Stimulated activated CD8-positive, alpha-beta memory T cell treated with anti-CD3 and anti-CD28 coated beads, Interleukin-2, amount 100 ng/mL, for 1 hour (primary cell): ENCODE measurements around the gene NYNRIN.

Experiments used
- DNase-seq, 2 donors: peaks; one replicate each; pipeline ENCODE4 v3.0.0-alpha.2; 2020; ENCODE audit warnings: low read depth in 2 of 2

The NYNRIN gene

DNA sequence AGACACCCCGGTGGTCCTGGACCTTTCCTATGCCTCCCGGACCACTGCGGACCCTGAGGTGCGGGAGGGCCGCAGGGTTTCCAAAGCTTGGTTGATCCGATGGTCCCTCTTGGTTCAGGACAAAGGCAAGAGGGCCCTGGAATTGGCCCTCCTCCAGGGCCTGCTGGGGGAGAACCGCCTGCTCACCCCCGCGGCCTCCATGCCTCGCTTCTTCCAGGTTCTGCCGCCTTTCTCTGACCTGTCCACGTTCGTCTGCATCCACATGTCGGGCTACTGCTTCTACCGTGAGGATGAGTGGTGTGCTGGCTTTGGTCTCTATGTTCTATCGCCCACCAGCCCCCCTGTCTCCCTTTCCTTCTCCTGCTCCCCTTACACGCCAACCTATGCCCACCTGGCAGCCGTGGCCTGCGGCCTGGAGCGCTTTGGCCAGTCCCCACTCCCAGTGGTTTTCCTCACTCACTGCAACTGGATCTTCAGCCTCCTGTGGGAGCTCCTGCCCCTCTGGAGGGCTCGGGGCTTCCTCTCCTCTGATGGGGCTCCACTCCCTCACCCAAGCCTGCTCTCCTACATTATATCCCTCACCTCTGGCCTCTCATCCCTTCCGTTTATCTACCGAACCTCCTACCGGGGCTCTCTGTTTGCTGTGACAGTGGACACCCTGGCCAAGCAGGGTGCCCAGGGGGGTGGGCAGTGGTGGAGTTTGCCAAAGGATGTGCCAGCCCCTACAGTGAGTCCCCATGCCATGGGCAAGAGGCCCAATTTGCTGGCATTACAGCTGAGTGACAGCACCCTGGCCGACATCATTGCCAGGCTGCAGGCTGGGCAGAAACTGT is 16.8 kb downstream of the NYNRIN start:
- DNase-seq = no peak

GRCh38 chr14:24416254-24416931 is 17.6 kb downstream of the NYNRIN start:
- no peak for DNase-seq

- DNase-seq = no peak
Observed at GRCh38 chr14:24416932-24417619, 18.3 kb downstream of the NYNRIN start.

DNA sequence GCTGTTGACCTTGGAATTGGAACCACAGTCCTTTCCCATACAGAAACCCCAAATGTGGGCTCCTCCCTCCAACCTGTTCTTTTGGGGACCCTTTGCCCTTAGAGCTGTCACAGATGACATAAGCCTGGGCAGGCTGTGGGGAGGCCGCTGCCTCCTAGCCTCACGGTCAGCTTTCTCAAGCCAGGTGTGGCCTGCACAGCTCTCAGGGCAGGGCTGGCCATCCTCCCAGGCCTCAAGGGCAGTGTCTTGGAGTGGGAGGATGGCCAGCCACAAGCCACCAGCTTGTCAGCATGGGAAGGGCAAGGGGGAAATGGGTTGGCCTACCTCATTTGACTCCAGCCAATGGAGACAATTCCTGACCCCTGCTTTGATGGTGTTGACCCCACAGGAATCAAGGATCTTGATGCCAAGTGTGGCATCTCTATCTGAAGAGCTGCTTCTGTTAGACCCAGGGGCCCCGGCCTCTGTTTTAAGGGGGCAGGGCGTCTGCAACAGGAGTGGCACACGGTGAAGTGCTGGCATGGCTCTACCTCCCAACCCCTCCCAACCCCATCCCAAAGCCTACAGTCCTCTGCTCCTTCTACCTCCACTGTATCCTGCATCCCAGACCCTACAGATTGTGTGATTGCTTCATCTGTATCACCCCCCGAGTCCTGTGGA is 19.2 kb downstream of the NYNRIN start:
- no peak for DNase-seq

DNA sequence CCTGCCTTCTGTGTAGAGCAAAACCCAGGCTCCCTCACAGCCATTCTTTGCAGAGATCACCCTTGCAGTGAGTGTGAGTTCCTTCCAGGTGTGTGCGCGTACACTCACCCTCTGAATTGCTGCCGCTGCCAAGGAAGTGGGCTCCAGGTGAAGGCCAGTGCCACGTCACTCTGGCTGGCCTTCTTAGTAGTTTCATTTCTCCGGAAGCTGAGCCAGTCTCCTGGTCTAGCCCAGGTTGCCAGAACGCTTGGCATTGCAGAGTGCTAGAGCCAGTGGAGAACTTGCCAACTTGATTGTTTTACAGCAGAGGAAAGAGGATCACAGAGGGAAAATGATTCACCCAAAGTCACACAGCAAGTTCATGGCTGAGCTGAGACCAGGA is 19.7 kb downstream of the NYNRIN start:
- no peak for DNase-seq

- DNase-seq = no peak
Observed at GRCh38 chr14:24422261-24422660, 23.5 kb downstream of the NYNRIN start.

DNA sequence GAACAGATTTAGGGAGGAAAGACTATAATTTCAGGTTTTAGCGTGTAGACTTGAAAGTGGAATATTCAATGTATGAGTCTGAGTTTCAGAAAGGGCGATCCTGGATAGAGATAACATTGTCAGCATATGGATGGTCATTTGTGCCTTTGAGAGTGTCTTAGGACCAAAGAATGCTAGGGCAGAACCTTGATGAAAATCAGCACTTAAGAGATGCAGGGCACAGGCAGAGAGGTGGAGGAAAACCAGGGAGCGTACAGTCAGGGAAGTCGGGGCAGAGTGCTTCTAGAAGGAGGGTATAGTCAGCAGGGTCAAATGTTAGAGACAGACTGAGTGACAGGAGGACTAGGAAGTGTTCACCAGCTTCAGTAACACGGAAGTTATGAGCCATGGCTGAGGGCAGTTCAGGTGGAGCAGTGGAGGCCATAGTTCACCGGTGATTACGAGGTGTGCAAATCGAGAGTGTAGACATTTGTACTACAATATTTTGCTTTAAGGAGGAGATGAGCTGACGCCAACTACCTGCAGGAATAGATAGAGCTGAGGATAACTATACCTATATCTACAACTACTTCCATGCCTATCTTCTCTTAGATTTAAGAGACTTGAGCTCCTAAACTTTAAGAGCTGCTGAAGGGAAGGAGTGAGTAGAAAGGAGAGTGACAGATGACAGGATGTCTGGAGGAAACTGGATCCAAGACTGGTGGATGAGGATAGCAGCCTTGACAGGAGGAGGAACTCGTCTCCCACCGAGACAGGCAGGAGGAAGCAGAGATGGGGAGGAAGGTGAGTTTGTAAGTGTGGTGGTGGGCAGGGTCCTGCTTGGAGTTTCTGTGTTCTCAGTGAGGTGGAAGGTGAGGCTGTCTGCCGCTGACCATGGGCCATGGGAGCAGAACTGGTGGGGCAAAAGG is 24.1 kb downstream of the NYNRIN start:
- no peak for DNase-seq

- no peak for DNase-seq
Observed at GRCh38 chr14:24425704-24426103, 26.9 kb downstream of the NYNRIN start.

DNA sequence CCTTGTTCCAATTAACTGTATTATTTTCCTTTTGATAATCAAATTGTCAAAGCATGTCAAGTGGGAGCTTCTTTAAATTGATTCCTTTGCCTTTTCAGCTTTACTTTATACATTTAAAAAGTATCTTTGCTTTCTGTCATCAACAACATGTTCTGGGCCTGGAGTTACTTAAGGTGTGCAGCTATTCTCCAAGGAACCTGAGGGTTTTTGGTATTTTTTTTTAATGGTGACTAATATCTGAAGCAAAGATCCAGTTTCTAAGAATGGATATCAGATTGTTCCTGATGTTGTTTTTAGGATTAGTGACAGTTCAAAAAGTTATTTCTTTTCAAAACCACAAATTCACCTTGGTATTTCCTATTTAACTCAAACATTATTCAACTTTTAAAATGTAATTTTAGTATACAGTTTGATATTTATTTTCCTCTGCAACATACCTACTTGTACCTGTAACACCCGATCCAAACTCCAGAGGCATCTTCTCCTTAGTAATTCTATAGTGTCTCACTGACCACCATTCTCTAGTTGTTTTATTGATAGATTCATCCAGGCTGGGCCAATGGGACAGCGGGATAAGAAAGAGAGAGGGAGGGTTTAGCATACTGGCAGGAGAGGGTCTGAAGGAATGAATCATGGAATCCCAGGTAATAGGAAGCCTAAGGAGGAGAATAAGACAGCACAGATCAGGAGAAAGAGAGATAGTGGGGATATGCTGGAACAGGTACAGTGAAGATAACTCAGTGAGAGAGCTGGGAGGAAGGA is 27.5 kb downstream of the NYNRIN start:
- DNase-seq = no peak

DNA sequence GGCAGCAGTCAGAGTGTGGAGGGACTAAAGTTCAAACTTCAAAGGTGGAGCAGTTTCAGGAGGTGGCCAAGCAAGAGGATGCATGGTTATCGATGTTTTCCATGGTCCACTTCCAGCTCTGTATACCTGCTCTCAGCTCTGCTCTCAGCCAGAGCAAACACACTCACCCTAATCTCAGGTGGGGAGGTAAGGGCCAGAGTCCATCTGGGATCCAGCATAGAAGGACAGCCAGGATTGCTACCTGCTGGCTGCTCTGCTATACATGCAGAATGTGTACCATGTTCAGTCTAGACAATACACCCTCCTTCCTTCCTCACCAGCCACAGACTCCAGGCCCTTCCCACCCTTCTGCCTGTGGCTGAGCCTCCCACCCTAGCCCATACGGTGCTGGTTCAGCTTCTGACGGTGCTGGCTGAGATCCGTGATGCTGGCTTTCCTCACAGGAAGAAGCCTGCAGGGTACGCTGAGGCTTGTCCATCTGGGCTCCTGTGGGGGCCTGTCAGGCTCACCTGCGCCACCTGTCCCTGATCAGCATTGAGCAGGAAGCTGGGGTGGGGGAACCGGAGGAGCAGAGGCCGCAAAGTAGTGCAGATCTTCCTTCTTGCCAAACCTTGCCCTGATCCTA is 28.2 kb downstream of the NYNRIN start:
- DNase-seq = no peak

- no peak for DNase-seq
Observed at GRCh38 chr14:24427537-24428508, 29.0 kb downstream of the NYNRIN start.

GRCh38 chr14:24428628-24429394 is 30.0 kb downstream of the NYNRIN start:
- no peak for DNase-seq

DNA sequence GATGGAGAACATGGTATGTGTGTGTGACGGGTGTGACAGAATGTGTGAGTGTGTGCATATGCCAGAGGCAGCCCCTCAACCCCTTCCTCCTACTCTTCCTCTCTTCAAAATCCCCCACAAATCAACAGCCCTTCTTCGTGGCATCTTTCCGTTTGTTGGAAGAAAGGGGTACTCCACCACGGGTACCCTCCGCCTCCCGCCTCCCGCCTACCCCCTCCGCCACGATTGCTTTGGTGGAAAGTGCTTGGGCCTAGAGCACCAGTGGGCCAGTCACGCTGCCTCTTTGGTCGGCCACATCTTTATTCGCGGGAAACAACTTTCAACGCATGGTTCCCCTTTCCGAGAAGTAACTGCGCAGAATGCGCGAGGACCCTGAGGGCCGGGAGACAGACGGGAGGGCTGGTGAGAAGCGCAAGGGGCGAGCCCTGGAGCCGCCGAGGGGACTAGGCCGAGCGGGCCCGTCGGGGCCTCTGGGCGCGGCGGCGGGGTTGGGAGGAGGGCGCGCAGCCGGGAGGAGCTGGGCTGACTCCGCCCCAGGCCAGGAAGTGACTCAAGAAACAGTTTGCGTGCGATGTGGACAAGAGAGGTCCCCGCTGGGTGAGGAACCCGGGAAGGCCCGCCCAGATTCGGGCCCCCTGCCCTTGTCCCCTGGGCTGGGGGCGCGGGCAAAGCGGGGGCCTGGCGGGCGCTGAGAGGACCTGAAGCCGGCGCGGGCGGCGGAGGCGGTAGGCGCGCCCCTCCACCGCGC is 30.8 kb downstream of the NYNRIN start, which contains the start of the genes CBLN3 and KHNYN:
CBLN3 (minus strand) TSS at position 274 of the 748 bp plus-strand sequence. CDS start 614 bp downstream, outside the sequence.
KHNYN (plus strand) TSS at position 560 of the 748 bp plus-strand sequence. CDS start 777 bp downstream, outside the sequence.
- DNase-seq = peak; percentile 71 to 75

DNA sequence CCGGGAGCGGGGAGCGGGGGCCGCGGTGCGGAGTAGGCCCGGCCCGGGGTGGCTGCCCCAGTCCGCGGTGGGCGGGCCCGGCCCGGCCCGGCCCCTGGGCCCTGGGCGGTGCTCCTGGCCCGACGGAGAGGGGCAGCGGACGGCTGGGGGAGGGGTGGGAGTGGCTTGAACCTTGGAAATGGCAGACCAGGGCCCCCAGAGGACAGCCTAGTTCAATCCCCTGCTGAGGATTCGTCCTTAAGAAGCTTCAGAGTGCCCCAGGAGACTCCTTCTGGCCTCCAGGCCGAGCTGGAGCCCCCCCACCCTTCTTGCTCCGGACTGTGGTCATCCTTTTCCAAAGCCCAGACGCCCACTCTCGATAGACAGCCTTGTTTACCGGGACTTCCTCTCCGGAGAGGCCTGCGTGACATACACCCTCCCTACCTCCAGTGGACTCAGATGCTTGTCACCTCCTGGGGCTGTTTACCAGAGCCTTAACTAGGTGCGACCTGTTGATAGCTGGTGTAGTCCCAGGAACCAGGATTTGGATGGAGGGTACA is 31.4 kb downstream of the NYNRIN start:
- DNase-seq = peak in 1 of 2 donors; percentile 22

DNA sequence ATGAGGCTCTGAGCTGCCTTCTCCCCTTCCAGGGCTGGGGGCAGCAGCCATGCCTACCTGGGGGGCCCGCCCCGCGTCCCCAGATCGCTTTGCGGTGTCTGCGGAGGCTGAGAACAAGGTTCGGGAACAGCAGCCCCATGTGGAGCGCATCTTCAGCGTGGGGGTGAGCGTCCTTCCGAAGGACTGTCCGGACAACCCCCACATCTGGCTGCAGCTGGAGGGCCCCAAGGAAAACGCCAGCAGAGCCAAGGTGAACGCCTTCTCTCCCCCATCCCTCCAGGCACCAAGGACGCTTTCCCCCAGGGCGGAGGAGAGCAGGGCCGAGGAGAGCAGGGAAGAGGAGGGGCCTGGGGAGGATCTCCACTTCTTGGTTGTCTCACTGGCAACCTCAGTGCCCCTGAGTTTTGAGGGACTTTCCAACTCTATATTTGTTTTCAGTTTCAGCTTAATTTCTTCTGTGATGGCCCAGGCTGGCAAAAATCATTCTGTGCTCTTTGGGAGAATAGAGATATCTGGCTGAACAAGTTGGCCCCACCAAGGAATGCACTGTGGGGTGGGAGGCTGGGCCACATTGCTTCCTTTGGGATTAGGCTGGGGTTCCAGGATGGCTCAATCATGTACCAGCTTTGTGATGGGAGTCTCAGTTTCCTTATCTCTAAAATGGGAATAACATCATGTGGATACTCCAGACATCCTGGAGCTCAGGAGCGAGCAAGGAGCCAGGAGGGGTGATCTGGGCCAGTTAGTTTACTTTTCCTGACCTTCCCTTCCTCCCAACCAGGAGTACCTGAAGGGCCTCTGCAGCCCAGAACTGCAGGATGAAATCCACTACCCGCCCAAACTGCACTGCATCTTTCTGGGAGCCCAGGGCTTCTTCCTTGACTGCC is 32.1 kb downstream of the NYNRIN start:
- peak in 1 of 2 donors; percentile 28 for DNase-seq
